HepG2 (cell line): ENCODE results near the gene ALLC. TPM values are rescaled to one million over a fixed set of nuclear protein-coding genes. Genes with fewer than 3 reads are reported as not detected.
"Not testable (repeated sequence)": the region's sequence is repeated elsewhere in the genome, so short reads cannot be mapped to it uniquely, and the experiment has no call there.

ENCODE experiments used
- ATAC-seq: fragments of 200-7000 bp; cut with Tn5 transposase; 3 replicates; pipeline ENCODE4 v1.9.1; 2020; ENCODE audit warnings: mild to moderate bottlenecking, moderate library complexity
- BruUV-seq: library from RNA; stranded (reverse); fragments of 400-500 nt; replicated peaks from 2 replicates; lab custom pipeline; 2021; lab: Mats Ljungman, UMichigan
- CTCF ChIA-PET: fragments of 300-600 bp; formaldehyde crosslinking; extraction: SDS; loops from one replicate; lab custom pipeline; 2021; ENCODE audit warnings: low total read pairs, inconsistent platforms, low intra/inter-chr PET ratio; lab: Yijun Ruan, JAX
- POLR2A ChIA-PET: fragments of 350-600 bp; sonication (Branson Sonifier 250); formaldehyde crosslinking; loops from one replicate; lab custom pipeline; 2020; ENCODE audit warnings: antibody characterized with exemption, inconsistent platforms; lab: Yijun Ruan, JAX
- DNase-seq: peaks from one replicate; pipeline ENCODE4 v3.0.0-alpha.2; 2015; ENCODE audit warnings: low spot score
- FAIRE-seq: peaks from 3 replicates; lab custom pipeline; 2011; peaks lifted over from hg19 to GRCh38; lab: Jason Lieb, UNC
- H2AFZ ChIP-seq: one replicate; pipeline ENCODE4 v1.6.1; 2011; ENCODE audit warnings: low read length, inconsistent platforms
- H3K27ac ChIP-seq: fragments of 300-600 bp; 3 replicates; pipeline ENCODE4 v1.8.0; 2011; ENCODE audit warnings: mixed run types, mild to moderate bottlenecking, mixed read lengths, low read length, inconsistent platforms; ENCODE audit not compliant: insufficient read depth; ENCODE audit errors: extremely low read length
- H3K27me3 ChIP-seq, 2 experiments: fragments of 200-600 bp in 1 of 2; 2 replicates in 1 of 2; 3 replicates in 1 of 2; pipeline versions ENCODE4 v1.6.0 to v1.8.0; 2011; ENCODE audit warnings: low read length in 2 of 2, mild to moderate bottlenecking in 2 of 2, moderate library complexity in 2 of 2, inconsistent platforms in 1 of 2; ENCODE audit not compliant: insufficient read depth in 2 of 2, control insufficient read depth in 1 of 2
- H3K36me3 ChIP-seq, 2 experiments: fragments of 200-600 bp in 1 of 2; replicated peaks in 1 of 2; 2 replicates in 1 of 2; 3 replicates in 1 of 2; pipeline versions ENCODE4 v1.5.1 to v1.8.0; 2011; ENCODE audit warnings: low read length in 2 of 2, inconsistent platforms in 1 of 2; ENCODE audit not compliant: insufficient read depth in 2 of 2, control insufficient read depth in 1 of 2
- H3K4me1 ChIP-seq: 2 replicates; pipeline ENCODE4 v1.5.1; 2012; ENCODE audit warnings: low read length, inconsistent platforms; ENCODE audit not compliant: insufficient read depth
- H3K4me2 ChIP-seq: 2 replicates; pipeline ENCODE4 v1.6.0; 2011; ENCODE audit warnings: low read depth, low read length, inconsistent platforms
- H3K4me3 ChIP-seq, 3 experiments: fragments of 200-600 bp in 1 of 3; sonication (generic), shearing (Covaris generic) in 1 of 3; replicated peaks in 1 of 3; 2 replicates each; pipeline ENCODE4 v1.5.1; 2011 to 2016; ENCODE audit warnings: low read length in 3 of 3, inconsistent platforms in 2 of 3, low read depth in 2 of 3, mild to moderate bottlenecking in 2 of 3, control low read depth in 1 of 3, mixed read lengths in 1 of 3; ENCODE audit not compliant: insufficient read depth in 1 of 3
- H3K79me2 ChIP-seq: one replicate; pipeline ENCODE4 v1.6.1; 2011; ENCODE audit warnings: low read length, inconsistent platforms; ENCODE audit not compliant: insufficient read depth
- H3K9ac ChIP-seq: 2 replicates; pipeline ENCODE4 v1.6.0; 2011; ENCODE audit warnings: mild to moderate bottlenecking, low read depth, low read length, inconsistent platforms; ENCODE audit not compliant: insufficient read depth
- H3K9me3 ChIP-seq: 2 replicates; pipeline ENCODE4 v1.5.1; 2012; ENCODE audit warnings: mild to moderate bottlenecking, low read length
- H4K20me1 ChIP-seq: 2 replicates; pipeline ENCODE4 v1.6.0; 2011; ENCODE audit warnings: inconsistent platforms, mild to moderate bottlenecking, low read length, moderate library complexity; ENCODE audit not compliant: insufficient read depth
- AGO2 ChIP-seq: fragments of 200-400 bp; formaldehyde crosslinking; optimal IDR thresholded peaks from 2 replicates; pipeline ENCODE3; 2017; ENCODE audit warnings: mild to moderate bottlenecking, low read depth, low read length, moderate library complexity
- BCL3 ChIP-seq: sonication (generic); formaldehyde crosslinking; IDR thresholded peaks from 2 replicates; pipeline ENCODE4 v1.5.1; 2020; ENCODE audit warnings: mild to moderate bottlenecking, missing genetic modification reagents, moderate library complexity
- ELF4 ChIP-seq: sonication (generic); formaldehyde crosslinking; IDR thresholded peaks from 2 replicates; pipeline ENCODE4 v1.5.0; 2020; ENCODE audit warnings: missing genetic modification reagents, mild to moderate bottlenecking, moderate library complexity, borderline replicate concordance
- FOSL2 ChIP-seq: sonication (generic); formaldehyde crosslinking; IDR thresholded peaks from 2 replicates; pipeline ENCODE4 v1.4.0; 2020; ENCODE audit warnings: missing genetic modification reagents
- HOMEZ ChIP-seq: IDR thresholded peaks from 2 replicates; pipeline ENCODE4 v1.6.1; 2016; ENCODE audit warnings: low read depth
- MBD4 ChIP-seq: IDR thresholded peaks from 2 replicates; pipeline ENCODE4 v1.6.1; 2012; ENCODE audit warnings: low read length, inconsistent platforms, borderline replicate concordance
- ZNF713 ChIP-seq: sonication (generic); formaldehyde crosslinking; IDR thresholded peaks from 2 replicates; pipeline ENCODE4 v1.4.0; 2020; ENCODE audit warnings: mild to moderate bottlenecking, missing genetic modification reagents
- WGBS: methylation state at CpG from one replicate; pipeline ENCODE4 v1.1.6; 2017; ENCODE audit warnings: low lambda C conversion rate; 5-methylcytosine and 5-hydroxymethylcytosine counted together
- in situ Hi-C: cut with HindIII; loops from 2 replicates; pipeline ENCODE4 v1.10.0; 2017; ENCODE audit warnings: low pct_unique_long_range_greater_than_20kb; ENCODE audit not compliant: extremely low pct_ligation_motif_present
- intact Hi-C: fragments of 100-400 bp; cut with micrococcal nuclease; formaldehyde crosslinking; loops from one replicate; pipeline ENCODE4 v1.10.0; 2022; ENCODE audit not compliant: unreplicated experiment
- polyA plus RNA-seq, 8 experiments: library from polyadenylated mRNA; depleted of rRNA in 3 of 8; stranded (reverse) in 7 of 8; unstranded in 1 of 8; fragments of >200 nt; fragmentation: Illumina TruSeq in 4 of 8; extraction: Trizol in 4 of 8; gene quantifications; 2 replicates each; pipeline versions ENCODE4 v1.2.1 to v1.2.3, GENCODE V29; 2011 to 2016; ENCODE audit warnings: low read depth in 4 of 8, missing spikeins in 1 of 8, mixed read lengths in 1 of 8; ENCODE audit not compliant: insufficient read depth in 1 of 8
- total RNA-seq, 5 experiments: library from RNA; depleted of rRNA; stranded (reverse); fragments of >200 nt; fragmentation: Illumina TruSeq; extraction: Trizol; gene quantifications; 2 replicates each; pipeline ENCODE4 v1.2.3, GENCODE V29; 2016; ENCODE audit warnings: low read depth in 1 of 5

Gene ALLC
- total and polyA plus RNA-seq, 2 of the 13 experiments (the other 11 are each of a cell fraction or from before 2014, with no cell fraction given) = 0.08 to 0.11 TPM

- H3K36me3 ChIP-seq, H3K4me3 ChIP-seq, H3K9ac ChIP-seq, POLR2A ChIA-PET, H3K9me3 ChIP-seq, H2AFZ ChIP-seq, H4K20me1 ChIP-seq, BruUV-seq, in situ Hi-C loops, ATAC-seq, CTCF ChIA-PET, intact Hi-C loops, H3K4me2 ChIP-seq, H3K27ac ChIP-seq, FAIRE-seq, H3K79me2 ChIP-seq, DNase-seq, H3K27me3 ChIP-seq: not testable (repeated sequence)
- TF ChIP-seq HOMEZ = peak; percentile 86; the same call in 1 of the 2 replicates
- TF ChIP-seq FOSL2 (CRISPR knock-in tag) = peak; percentile 55
- H3K4me1 ChIP-seq = peaks cover 64% of the 10 kb centered on the region
- 68% methylated on average over 7 of the region's 7 CpGs for WGBS
Measured at GRCh38 chr2:3660640-3661039, 2.6 kb downstream of the ALLC start.

- H4K20me1 ChIP-seq = no peaks in the 10 kb centered on the region
- no peak for DNase-seq
- no peak for ATAC-seq
- ChIA-PET CTCF (no interaction called here), POLR2A (no interaction called here)
- no peak overlapping the region for H3K9ac ChIP-seq
- TF ChIP-seq BCL3 = no peak
- no peak for TF ChIP-seq MBD4
- TF ChIP-seq ELF4 (CRISPR knock-in tag) = no peak
- TF ChIP-seq ZNF713 (CRISPR knock-in tag) = no peak
- TF ChIP-seq AGO2 = no peak
- BruUV-seq = no TSS peak
- H3K79me2 ChIP-seq = no peaks in the 10 kb centered on the region
- no peak for FAIRE-seq
- H3K9me3 ChIP-seq = no peaks in the 10 kb centered on the region
- 68% methylated on average over 3 of the region's 3 CpGs for whole genome bisulfite sequencing
- H3K4me3 ChIP-seq = no peak overlapping the region
- H3K4me1 ChIP-seq = peaks cover 64% of the 10 kb centered on the region
- no peak overlapping the region for H2AFZ ChIP-seq
- H3K4me2 ChIP-seq = no peak overlapping the region
- H3K36me3 ChIP-seq = no peaks in the 10 kb centered on the region
- peaks cover 0 to 8% of the 10 kb centered on the region in 2 experiments; a peak in 2 of 5 replicates for H3K27me3 ChIP-seq
- intact Hi-C loops = no loop called here
- no peak overlapping the region for H3K27ac ChIP-seq
- in situ Hi-C loops = no loop called here
Measured at GRCh38 chr2:3661149-3661660, 3.2 kb downstream of the ALLC start.
